WTC11 (cell line): Measurements from ENCODE around the gene PHLDA3. TPM values are rescaled to one million over a fixed set of nuclear protein-coding genes. Genes with fewer than 3 reads are reported as not detected.

Experiments
- ATAC-seq: fragments of 200-7000 bp; cut with Tn5 transposase; 2 replicates; pipeline ENCODE4 v1.10.0; 2021; ENCODE audit warnings: mild to moderate bottlenecking, moderate library complexity
- CTCF ChIA-PET: fragments of 300-600 bp; sonication (Branson Sonifier 250); formaldehyde crosslinking; loops from one replicate; lab custom pipeline; 2021; ENCODE audit warnings: antibody characterized with exemption; lab: Charles Lee
- POLR2A ChIA-PET: fragments of 350-600 bp; sonication (Branson Sonifier 250); formaldehyde crosslinking; loops from one replicate; lab custom pipeline; 2021; ENCODE audit warnings: antibody characterized with exemption; lab: Charles Lee
- DNase-seq: peaks from one replicate; pipeline ENCODE4 v3.0.0; 2021; ENCODE audit warnings: low spot score
- H3K27ac Mint-ChIP-seq: 2 replicates; pipeline ENCODE4 v1.8.0; 2021; ENCODE audit warnings: mixed read lengths
- H3K27me3 Mint-ChIP-seq: 2 replicates; pipeline ENCODE4 v1.8.0; 2021; ENCODE audit warnings: low read depth, mild to moderate bottlenecking, moderate library complexity, mixed read lengths
- H3K36me3 Mint-ChIP-seq: 2 replicates; pipeline ENCODE4 v1.8.0; 2021; ENCODE audit warnings: mixed read lengths
- H3K4me1 Mint-ChIP-seq: 2 replicates; pipeline ENCODE4 v1.8.0; 2022; ENCODE audit warnings: mixed read lengths
- H3K4me3 Mint-ChIP-seq: 2 replicates; pipeline ENCODE4 v1.8.0; 2021; ENCODE audit warnings: mild to moderate bottlenecking, moderate library complexity, mixed read lengths
- H3K9me3 Mint-ChIP-seq: 2 replicates; pipeline ENCODE4 v1.8.0; 2021; ENCODE audit warnings: mixed read lengths
- CTCF ChIP-seq: fragments of 200-600 bp; IDR thresholded peaks from 2 replicates; pipeline ENCODE4 v1.8.0; 2022; ENCODE audit warnings: antibody characterized with exemption
- E2F1 ChIP-seq: sonication (generic); formaldehyde crosslinking; IDR thresholded peaks from 2 replicates; pipeline ENCODE4 v1.8.0; 2022; ENCODE audit warnings: mild to moderate bottlenecking, missing genetic modification reagents
- E2F5 ChIP-seq: sonication (generic); formaldehyde crosslinking; IDR thresholded peaks from 2 replicates; pipeline ENCODE4 v1.8.1; 2022; ENCODE audit warnings: mild to moderate bottlenecking, moderate library complexity, missing genetic modification reagents
- EMX1 ChIP-seq: fragments of 250-450 bp; sonication (Bioruptor Pico); IDR thresholded peaks from 2 replicates; pipeline ENCODE4 v1.8.0; 2021; ENCODE audit warnings: mild to moderate bottlenecking
- ESRRA ChIP-seq: sonication (generic); formaldehyde crosslinking; IDR thresholded peaks from 2 replicates; pipeline ENCODE4 v1.8.1; 2022; ENCODE audit warnings: mild to moderate bottlenecking, missing genetic modification reagents, borderline replicate concordance
- GTF2I ChIP-seq: fragments of 250-450 bp; sonication (Bioruptor Pico); conservative IDR thresholded peaks from 2 replicates; pipeline ENCODE4 v1.4.0; 2021; ENCODE audit warnings: mild to moderate bottlenecking
- JAZF1 ChIP-seq: fragments of 250-450 bp; sonication (Bioruptor Pico); IDR thresholded peaks from 2 replicates; pipeline ENCODE4 v1.9.0; 2021; ENCODE audit warnings: moderate library complexity, mild to moderate bottlenecking, inconsistent platforms
- NFE2L1 ChIP-seq: sonication (generic); formaldehyde crosslinking; IDR thresholded peaks from 2 replicates; pipeline ENCODE4 v1.8.1; 2023; ENCODE audit warnings: missing genetic modification reagents
- NR1H2 ChIP-seq: sonication (generic); formaldehyde crosslinking; IDR thresholded peaks from 2 replicates; pipeline ENCODE4 v1.9.0; 2021; ENCODE audit warnings: mild to moderate bottlenecking, moderate library complexity, missing genetic modification reagents
- RELA ChIP-seq: sonication (generic); formaldehyde crosslinking; IDR thresholded peaks from 2 replicates; pipeline ENCODE4 v1.8.1; 2022; ENCODE audit warnings: missing genetic modification reagents, mild to moderate bottlenecking, borderline replicate concordance
- SP1 ChIP-seq: sonication (generic); formaldehyde crosslinking; conservative IDR thresholded peaks from 2 replicates; pipeline ENCODE4 v1.8.1; 2022; ENCODE audit warnings: missing genetic modification reagents
- STAT6 ChIP-seq: sonication (generic); formaldehyde crosslinking; conservative IDR thresholded peaks from 2 replicates; pipeline ENCODE4 v1.8.1; 2023; ENCODE audit warnings: mild to moderate bottlenecking, low read depth, missing genetic modification reagents, moderate library complexity
- TEAD1 ChIP-seq: sonication (generic); formaldehyde crosslinking; IDR thresholded peaks from 2 replicates; pipeline ENCODE4 v1.8.0; 2022; ENCODE audit warnings: mild to moderate bottlenecking, missing genetic modification reagents
- USF1 ChIP-seq: sonication (generic); formaldehyde crosslinking; IDR thresholded peaks from 2 replicates; pipeline ENCODE4 v1.8.0; 2022; ENCODE audit warnings: mild to moderate bottlenecking, missing genetic modification reagents
- ZNF121 ChIP-seq: sonication (generic); formaldehyde crosslinking; IDR thresholded peaks from 2 replicates; pipeline ENCODE4 v1.8.0; 2023; ENCODE audit warnings: missing genetic modification reagents
- ZNF219 ChIP-seq: sonication (generic); formaldehyde crosslinking; IDR thresholded peaks from 2 replicates; pipeline ENCODE4 v1.8.0; 2023; ENCODE audit warnings: missing genetic modification reagents, mild to moderate bottlenecking, borderline replicate concordance
- ZNF232 ChIP-seq: sonication (generic); formaldehyde crosslinking; IDR thresholded peaks from 2 replicates; pipeline ENCODE4 v1.8.0; 2022; ENCODE audit warnings: mild to moderate bottlenecking, missing genetic modification reagents
- ZNF423 ChIP-seq: fragments of 250-450 bp; sonication (Bioruptor Pico); IDR thresholded peaks from 2 replicates; pipeline ENCODE4 v2.1.2; 2022; ENCODE audit warnings: mild to moderate bottlenecking, moderate library complexity
- ZNF671 ChIP-seq: fragments of 250-450 bp; sonication (Bioruptor Pico); IDR thresholded peaks from 2 replicates; pipeline ENCODE4 v1.8.0; 2021; ENCODE audit warnings: mild to moderate bottlenecking
- total RNA-seq: library from RNA; stranded (reverse); gene quantifications from 3 replicates; pipeline ENCODE4 v1.2.3, GENCODE V29; 2021
- TF ChIP-seq, protein P1 (sequence below): sonication (generic); formaldehyde crosslinking; IDR thresholded peaks from 2 replicates; pipeline ENCODE4 v1.8.1; 2023; ENCODE audit warnings: mild to moderate bottlenecking, missing genetic modification reagents, borderline replicate concordance
- TF ChIP-seq, protein P2 (sequence below): sonication (generic); formaldehyde crosslinking; IDR thresholded peaks from 2 replicates; pipeline ENCODE4 v1.8.1; 2022; ENCODE audit warnings: low read depth, missing genetic modification reagents, borderline replicate concordance

The PHLDA3 gene
- total RNA-seq, 1 experiment from 2014 or later = 95.1 TPM

GRCh38 chr1:201419746-201420607 lies 49.0 kb downstream of the PHLDA3 start (continued):
- TF ChIP-seq, protein P1, sequence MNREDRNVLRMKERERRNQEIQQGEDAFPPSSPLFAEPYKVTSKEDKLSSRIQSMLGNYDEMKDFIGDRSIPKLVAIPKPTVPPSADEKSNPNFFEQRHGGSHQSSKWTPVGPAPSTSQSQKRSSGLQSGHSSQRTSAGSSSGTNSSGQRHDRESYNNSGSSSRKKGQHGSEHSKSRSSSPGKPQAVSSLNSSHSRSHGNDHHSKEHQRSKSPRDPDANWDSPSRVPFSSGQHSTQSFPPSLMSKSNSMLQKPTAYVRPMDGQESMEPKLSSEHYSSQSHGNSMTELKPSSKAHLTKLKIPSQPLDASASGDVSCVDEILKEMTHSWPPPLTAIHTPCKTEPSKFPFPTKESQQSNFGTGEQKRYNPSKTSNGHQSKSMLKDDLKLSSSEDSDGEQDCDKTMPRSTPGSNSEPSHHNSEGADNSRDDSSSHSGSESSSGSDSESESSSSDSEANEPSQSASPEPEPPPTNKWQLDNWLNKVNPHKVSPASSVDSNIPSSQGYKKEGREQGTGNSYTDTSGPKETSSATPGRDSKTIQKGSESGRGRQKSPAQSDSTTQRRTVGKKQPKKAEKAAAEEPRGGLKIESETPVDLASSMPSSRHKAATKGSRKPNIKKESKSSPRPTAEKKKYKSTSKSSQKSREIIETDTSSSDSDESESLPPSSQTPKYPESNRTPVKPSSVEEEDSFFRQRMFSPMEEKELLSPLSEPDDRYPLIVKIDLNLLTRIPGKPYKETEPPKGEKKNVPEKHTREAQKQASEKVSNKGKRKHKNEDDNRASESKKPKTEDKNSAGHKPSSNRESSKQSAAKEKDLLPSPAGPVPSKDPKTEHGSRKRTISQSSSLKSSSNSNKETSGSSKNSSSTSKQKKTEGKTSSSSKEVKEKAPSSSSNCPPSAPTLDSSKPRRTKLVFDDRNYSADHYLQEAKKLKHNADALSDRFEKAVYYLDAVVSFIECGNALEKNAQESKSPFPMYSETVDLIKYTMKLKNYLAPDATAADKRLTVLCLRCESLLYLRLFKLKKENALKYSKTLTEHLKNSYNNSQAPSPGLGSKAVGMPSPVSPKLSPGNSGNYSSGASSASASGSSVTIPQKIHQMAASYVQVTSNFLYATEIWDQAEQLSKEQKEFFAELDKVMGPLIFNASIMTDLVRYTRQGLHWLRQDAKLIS (CRISPR knock-in tag) = no peak
- TF ChIP-seq E2F5 (CRISPR knock-in tag) (no peak), ZNF121 (CRISPR knock-in tag) (no peak), NR1H2 (CRISPR knock-in tag) (no peak), ZNF671 (CRISPR knock-in tag) (no peak), ZNF423 (no peak), USF1 (CRISPR knock-in tag) (no peak)

GRCh38 chr1:201419256-201419655 lies 49.7 kb downstream of the PHLDA3 start:
- Mint-ChIP-seq H3K4me3 (no peak overlapping the region), H3K9me3 (peaks cover 23% of the 10 kb centered on the region), H3K27me3 (peaks cover 20% of the 10 kb centered on the region), H3K36me3 (peaks cover 18% of the 10 kb centered on the region), H3K27ac (no peak overlapping the region), H3K4me1 (peaks cover 9% of the 10 kb centered on the region)
- TF ChIP-seq ZNF219 (CRISPR knock-in tag) (no peak), SP1 (CRISPR knock-in tag) (no peak), GTF2I (CRISPR knock-in tag) (no peak), RELA (CRISPR knock-in tag) (no peak), EMX1 (CRISPR knock-in tag) (no peak), E2F1 (no peak), TEAD1 (CRISPR knock-in tag) (no peak), CTCF (no peak), STAT6 (CRISPR knock-in tag) (no peak), JAZF1 (CRISPR knock-in tag) (no peak), E2F5 (CRISPR knock-in tag) (no peak), ZNF232 (CRISPR knock-in tag) (no peak), NFE2L1 (CRISPR knock-in tag) (no peak), ESRRA (CRISPR knock-in tag) (no peak)
- TF ChIP-seq, protein P2, sequence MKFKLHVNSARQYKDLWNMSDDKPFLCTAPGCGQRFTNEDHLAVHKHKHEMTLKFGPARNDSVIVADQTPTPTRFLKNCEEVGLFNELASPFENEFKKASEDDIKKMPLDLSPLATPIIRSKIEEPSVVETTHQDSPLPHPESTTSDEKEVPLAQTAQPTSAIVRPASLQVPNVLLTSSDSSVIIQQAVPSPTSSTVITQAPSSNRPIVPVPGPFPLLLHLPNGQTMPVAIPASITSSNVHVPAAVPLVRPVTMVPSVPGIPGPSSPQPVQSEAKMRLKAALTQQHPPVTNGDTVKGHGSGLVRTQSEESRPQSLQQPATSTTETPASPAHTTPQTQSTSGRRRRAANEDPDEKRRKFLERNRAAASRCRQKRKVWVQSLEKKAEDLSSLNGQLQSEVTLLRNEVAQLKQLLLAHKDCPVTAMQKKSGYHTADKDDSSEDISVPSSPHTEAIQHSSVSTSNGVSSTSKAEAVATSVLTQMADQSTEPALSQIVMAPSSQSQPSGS (CRISPR knock-in tag) = no peak
- no peak for ATAC-seq
- POLR2A ChIA-PET = no interaction called here
- CTCF ChIA-PET = interaction anchor here (1.1 to 2.7 kb wide), 3 partner anchors 10 to 29 kb away, joined by 3 to 10 read pairs (median 5); no protein-coding TSS in a partner anchor
- no peak for DNase-seq
